KMS-11 (cell line): Measurements from ENCODE around the gene PCSK6.

ENCODE experiments used
- H2AFZ ChIP-seq: fragments of 200-600 bp; sonication (generic); 2 replicates; pipeline ENCODE4 v1.6.1; 2016; ENCODE audit warnings: antibody characterized with exemption, mixed run types, low read depth
- H3K27ac ChIP-seq: fragments of 200-600 bp; sonication (generic); 2 replicates; pipeline ENCODE4 v1.6.1; 2016; ENCODE audit warnings: mild to moderate bottlenecking, mixed run types
- H3K27me3 ChIP-seq: fragments of 200-600 bp; sonication (generic); 2 replicates; pipeline ENCODE4 v1.6.1; 2017; ENCODE audit warnings: mild to moderate bottlenecking, low read depth, mixed run types, moderate library complexity; ENCODE audit not compliant: insufficient read depth
- H3K36me3 ChIP-seq: fragments of 200-600 bp; sonication (generic); 2 replicates; pipeline ENCODE4 v1.6.1; 2017; ENCODE audit warnings: mild to moderate bottlenecking, mixed run types; ENCODE audit not compliant: insufficient read depth
- H3K4me1 ChIP-seq: fragments of 200-600 bp; sonication (generic); 2 replicates; pipeline ENCODE4 v1.6.1; 2016; ENCODE audit warnings: mild to moderate bottlenecking, low read depth, mixed run types; ENCODE audit not compliant: poor library complexity, severe bottlenecking
- H3K4me2 ChIP-seq: fragments of 200-600 bp; sonication (generic); 2 replicates; pipeline ENCODE4 v1.7.0; 2016; ENCODE audit warnings: mild to moderate bottlenecking, mixed run types
- H3K4me3 ChIP-seq: fragments of 200-600 bp; sonication (generic); IDR thresholded peaks from 2 replicates; pipeline ENCODE4 v1.6.1; 2017; ENCODE audit warnings: low read depth, low read length, mixed read lengths; ENCODE audit not compliant: insufficient read depth
- H3K79me2 ChIP-seq: fragments of 200-600 bp; sonication (generic); 2 replicates; pipeline ENCODE4 v1.6.1; 2016; ENCODE audit warnings: low read depth, mixed run types; ENCODE audit not compliant: insufficient read depth
- H3K9ac ChIP-seq: fragments of 200-600 bp; sonication (generic); 2 replicates; pipeline ENCODE4 v1.6.1; 2016; ENCODE audit warnings: mild to moderate bottlenecking, mixed run types
- H4K20me1 ChIP-seq: fragments of 200-600 bp; sonication (generic); 2 replicates; pipeline ENCODE4 v1.6.1; 2016; ENCODE audit warnings: mild to moderate bottlenecking, mixed run types; ENCODE audit not compliant: insufficient read depth
- TF ChIP-seq, protein P1 (sequence below): fragments of 200-600 bp; sonication (generic); conservative IDR thresholded peaks from 2 replicates; pipeline ENCODE4 v1.6.1; 2017; ENCODE audit warnings: low read depth, mild to moderate bottlenecking, antibody characterized with exemption, low read length, moderate library complexity, mixed read lengths

The PCSK6 gene

DNA sequence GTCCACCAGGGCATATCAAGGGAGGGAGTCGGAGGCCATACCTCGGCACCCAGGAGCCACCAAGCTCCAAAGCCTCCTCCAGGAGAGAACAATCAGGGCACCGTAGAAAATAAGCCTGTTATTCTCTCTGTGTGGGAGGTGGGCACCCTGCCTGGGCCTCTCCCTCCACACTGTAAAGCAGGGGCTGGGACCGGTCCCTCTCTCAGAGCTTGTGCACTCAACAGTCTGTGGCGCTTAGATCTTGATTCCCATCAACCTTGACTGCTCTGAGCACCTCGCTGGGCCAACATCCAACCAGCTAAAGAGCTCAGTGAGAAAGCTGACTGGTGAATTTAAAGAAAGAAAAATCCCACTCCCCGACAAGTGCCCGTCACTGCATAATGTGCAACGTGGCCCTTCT lies 53.0 kb downstream of the PCSK6 start:
- TF ChIP-seq, protein P1, sequence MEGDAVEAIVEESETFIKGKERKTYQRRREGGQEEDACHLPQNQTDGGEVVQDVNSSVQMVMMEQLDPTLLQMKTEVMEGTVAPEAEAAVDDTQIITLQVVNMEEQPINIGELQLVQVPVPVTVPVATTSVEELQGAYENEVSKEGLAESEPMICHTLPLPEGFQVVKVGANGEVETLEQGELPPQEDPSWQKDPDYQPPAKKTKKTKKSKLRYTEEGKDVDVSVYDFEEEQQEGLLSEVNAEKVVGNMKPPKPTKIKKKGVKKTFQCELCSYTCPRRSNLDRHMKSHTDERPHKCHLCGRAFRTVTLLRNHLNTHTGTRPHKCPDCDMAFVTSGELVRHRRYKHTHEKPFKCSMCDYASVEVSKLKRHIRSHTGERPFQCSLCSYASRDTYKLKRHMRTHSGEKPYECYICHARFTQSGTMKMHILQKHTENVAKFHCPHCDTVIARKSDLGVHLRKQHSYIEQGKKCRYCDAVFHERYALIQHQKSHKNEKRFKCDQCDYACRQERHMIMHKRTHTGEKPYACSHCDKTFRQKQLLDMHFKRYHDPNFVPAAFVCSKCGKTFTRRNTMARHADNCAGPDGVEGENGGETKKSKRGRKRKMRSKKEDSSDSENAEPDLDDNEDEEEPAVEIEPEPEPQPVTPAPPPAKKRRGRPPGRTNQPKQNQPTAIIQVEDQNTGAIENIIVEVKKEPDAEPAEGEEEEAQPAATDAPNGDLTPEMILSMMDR, result no peak
- H3K4me3 ChIP-seq, result no peak overlapping the region
- H3K9ac ChIP-seq, result no peak overlapping the region
- no peaks in the 10 kb centered on the region for H3K4me1 ChIP-seq
- H3K36me3 ChIP-seq, result no peaks in the 10 kb centered on the region
- no peak overlapping the region for H2AFZ ChIP-seq
- no peaks in the 10 kb centered on the region for H4K20me1 ChIP-seq
- H3K27ac ChIP-seq, result no peak overlapping the region
- no peaks in the 10 kb centered on the region for H3K27me3 ChIP-seq
- no peak overlapping the region for H3K4me2 ChIP-seq
- H3K79me2 ChIP-seq, result no peaks in the 10 kb centered on the region

DNA sequence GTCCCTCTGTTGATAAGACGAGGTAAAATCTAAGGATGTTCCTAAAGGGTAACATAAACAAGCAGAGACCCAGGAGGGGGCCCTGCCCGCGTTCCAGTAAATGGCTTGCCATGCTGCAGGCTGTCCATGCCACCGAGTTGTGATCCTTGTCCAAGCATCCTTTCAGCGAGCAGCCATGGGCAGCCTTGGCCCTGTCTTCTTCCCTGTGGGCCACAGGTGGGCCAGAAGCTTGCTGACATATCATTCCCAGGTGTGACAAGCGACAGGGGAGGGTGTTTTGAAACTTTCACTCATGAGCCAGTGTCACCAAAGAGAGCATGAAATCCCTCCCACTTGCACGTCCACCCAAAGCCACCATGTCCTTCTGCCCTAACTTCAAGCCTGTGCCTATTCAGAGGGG lies 53.7 kb downstream of the PCSK6 start:
- Histone ChIP-seq H3K36me3 (no peaks in the 10 kb centered on the region), H2AFZ (no peak overlapping the region), H3K79me2 (no peaks in the 10 kb centered on the region), H3K9ac (no peak overlapping the region), H3K27me3 (no peaks in the 10 kb centered on the region), H3K4me1 (no peaks in the 10 kb centered on the region), H3K4me2 (no peak overlapping the region), H3K4me3 (no peak overlapping the region), H4K20me1 (no peaks in the 10 kb centered on the region), H3K27ac (no peak overlapping the region)
- TF ChIP-seq, protein P1, result no peak

DNA sequence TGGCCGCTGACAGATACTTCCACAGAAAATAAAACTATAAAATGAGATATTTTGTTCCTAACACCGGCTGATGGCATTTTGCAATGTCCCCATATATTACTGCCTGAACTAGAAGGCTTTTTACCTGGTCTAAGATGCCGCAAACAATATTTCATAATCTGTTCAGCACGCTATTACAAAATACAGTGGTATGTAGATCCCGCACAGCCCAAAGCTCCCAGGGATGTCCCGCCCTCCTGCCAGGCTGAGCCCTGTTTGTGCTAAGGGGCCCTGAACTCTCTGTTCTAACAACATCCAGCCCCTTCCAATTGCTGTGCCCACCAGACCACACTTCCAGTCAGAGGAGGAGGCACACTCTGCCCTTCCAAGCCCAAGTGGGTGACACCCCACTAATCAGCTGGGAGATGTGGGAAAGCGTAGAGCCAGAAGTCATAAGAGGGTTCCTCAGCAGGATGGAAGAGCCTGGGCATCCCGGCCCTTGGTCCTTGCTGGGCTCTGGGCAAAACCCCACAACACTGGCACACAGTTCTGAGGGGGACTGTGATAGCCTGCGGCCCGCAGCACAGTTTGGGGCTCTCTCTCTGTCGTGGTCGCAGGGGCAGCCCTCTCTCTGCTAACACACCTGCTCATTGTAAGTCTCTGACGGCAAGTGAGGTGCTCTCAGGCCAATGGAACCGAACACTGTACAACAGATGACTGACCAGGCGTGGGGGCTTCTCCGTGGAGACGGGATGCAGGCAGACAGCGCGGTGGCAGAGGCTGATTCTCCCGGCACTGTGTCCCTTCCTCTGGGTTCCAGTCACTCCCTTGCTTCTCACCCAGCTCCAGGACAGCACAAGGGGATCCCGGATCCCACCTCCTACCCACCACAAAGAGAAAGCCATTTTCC lies 55.2 kb downstream of the PCSK6 start:
- H3K9ac ChIP-seq, result no peak overlapping the region
- no peak overlapping the region for H3K4me2 ChIP-seq
- TF ChIP-seq, protein P1, result no peak
- no peak overlapping the region for H3K4me3 ChIP-seq
- no peaks in the 10 kb centered on the region for H4K20me1 ChIP-seq
- no peaks in the 10 kb centered on the region for H3K36me3 ChIP-seq
- H3K4me1 ChIP-seq, result no peaks in the 10 kb centered on the region
- no peak overlapping the region for H2AFZ ChIP-seq
- no peaks in the 10 kb centered on the region for H3K27me3 ChIP-seq
- H3K27ac ChIP-seq, result no peak overlapping the region
- H3K79me2 ChIP-seq, result no peaks in the 10 kb centered on the region

DNA sequence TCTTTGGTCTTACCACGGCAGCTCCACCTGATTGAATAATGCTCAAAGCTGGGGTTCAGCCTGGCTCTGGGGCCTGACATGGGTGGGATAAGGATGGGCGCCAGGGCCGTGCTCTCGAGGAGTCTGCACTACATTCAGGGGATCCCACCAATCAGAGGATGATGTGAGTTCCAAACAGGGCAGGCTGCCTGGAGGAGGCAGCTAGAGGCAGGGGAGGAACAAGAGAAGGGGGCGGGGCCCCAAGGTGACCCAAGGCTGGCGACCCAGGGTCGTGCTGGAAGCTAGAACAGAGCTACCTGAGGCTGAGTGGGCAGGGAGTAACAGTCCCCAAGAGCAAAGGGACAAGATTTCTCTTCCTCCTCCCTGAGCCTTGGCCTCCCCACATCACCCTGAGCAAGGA lies 56.1 kb downstream of the PCSK6 start:
- no peak overlapping the region for H3K9ac ChIP-seq
- no peaks in the 10 kb centered on the region for H3K79me2 ChIP-seq
- H3K4me1 ChIP-seq, result no peaks in the 10 kb centered on the region
- no peaks in the 10 kb centered on the region for H3K36me3 ChIP-seq
- no peak overlapping the region for H3K27ac ChIP-seq
- H4K20me1 ChIP-seq, result no peaks in the 10 kb centered on the region
- TF ChIP-seq, protein P1, result no peak
- no peak overlapping the region for H3K4me3 ChIP-seq
- no peak overlapping the region for H3K4me2 ChIP-seq
- no peaks in the 10 kb centered on the region for H3K27me3 ChIP-seq
- H2AFZ ChIP-seq, result no peak overlapping the region
